ENCODE data around the gene PUS1.

Gene PUS1

GRCh38 chr12:131903270-131904255, 25.5 kb upstream of the PUS1 start:
- no peak for DNase-seq

- no peak for DNase-seq
Measured at GRCh38 chr12:131904346-131904745, 24.7 kb upstream of the PUS1 start.

- DNase-seq, result no peak
Measured at GRCh38 chr12:131905081-131905629, 23.9 kb upstream of the PUS1 start.

- no peak for DNase-seq
Measured at GRCh38 chr12:131905630-131906091, 23.4 kb upstream of the PUS1 start.

- DNase-seq, result no peak
Measured at GRCh38 chr12:131907379-131908091, 21.5 kb upstream of the PUS1 start.

- DNase-seq, result no peak
Measured at GRCh38 chr12:131908092-131909080, 20.7 kb upstream of the PUS1 start.

GRCh38 chr12:131909081-131909751, 19.9 kb upstream of the PUS1 start:
- no peak for DNase-seq

GRCh38 chr12:131909752-131910219, 19.3 kb upstream of the PUS1 start:
- no peak for DNase-seq

GRCh38 chr12:131910302-131911027, 18.6 kb upstream of the PUS1 start:
- no peak for DNase-seq

GRCh38 chr12:131911028-131911650, 17.9 kb upstream of the PUS1 start:
- DNase-seq, result no peak

GRCh38 chr12:131911851-131912477, 17.1 kb upstream of the PUS1 start:
- no peak for DNase-seq

GRCh38 chr12:131912518-131913274, 16.4 kb upstream of the PUS1 start:
- DNase-seq, result no peak

GRCh38 chr12:131913666-131914065, 15.4 kb upstream of the PUS1 start:
- no peak for DNase-seq

- no peak for DNase-seq
Measured at GRCh38 chr12:131914179-131914702, 14.8 kb upstream of the PUS1 start.

- no peak for DNase-seq
Measured at GRCh38 chr12:131915000-131915689, 13.9 kb upstream of the PUS1 start.

GRCh38 chr12:131915823-131916222, 13.3 kb upstream of the PUS1 start:
- no peak for DNase-seq

- no peak for DNase-seq
Measured at GRCh38 chr12:131916306-131917138, 12.6 kb upstream of the PUS1 start.
